ENCODE results near the gene VSX1. TPM values are rescaled to one million over a fixed set of nuclear protein-coding genes. Genes with fewer than 3 reads are reported as not detected.

VSX1 gene
- total RNA-seq, result not detected

- TF ChIP-seq POLR2A (IDR thresholded peaks at IDR 0.05), result no peak
- TF ChIP-seq CTCF (IDR thresholded peaks at IDR 0.05), result no peak
- Histone ChIP-seq H3K4me1 (peaks cover 0 to 18% (median 2%) of the 10 kb centered on the region in 4 donors), H3K36me3 (no peaks in the 10 kb centered on the region), H3K4me3 (no peak within 1 kb of the TSS), H3K27ac (no peak within 1 kb of the TSS), H3K27me3 (peaks cover 0 to 40% of the 10 kb centered on the region in 2 donors), H3K9me3 (no peaks in the 10 kb centered on the region)
- DNase-seq, result no peak
Measured at GRCh38 chr20:25081730-25082497, at the start of gene VSX1. TSS of gene VSX1 (minus strand) at chr20:25082141. CDS start at chr20:25082096, 45 bp downstream.

- Histone ChIP-seq H3K4me1 (no peaks in the 10 kb centered on the region), H3K9me3 (no peaks in the 10 kb centered on the region), H3K27ac (no peak overlapping the region), H3K27me3 (no peaks in the 10 kb centered on the region), H3K36me3 (no peaks in the 10 kb centered on the region), H3K4me3 (no peak overlapping the region)
- no peak for DNase-seq
- TF ChIP-seq POLR2A (IDR thresholded peaks at IDR 0.05), result no peak
- TF ChIP-seq CTCF (IDR thresholded peaks at IDR 0.05), result no peak
Measured at GRCh38 chr20:25129908-25130307, 48.0 kb upstream of the VSX1 start.

DNA sequence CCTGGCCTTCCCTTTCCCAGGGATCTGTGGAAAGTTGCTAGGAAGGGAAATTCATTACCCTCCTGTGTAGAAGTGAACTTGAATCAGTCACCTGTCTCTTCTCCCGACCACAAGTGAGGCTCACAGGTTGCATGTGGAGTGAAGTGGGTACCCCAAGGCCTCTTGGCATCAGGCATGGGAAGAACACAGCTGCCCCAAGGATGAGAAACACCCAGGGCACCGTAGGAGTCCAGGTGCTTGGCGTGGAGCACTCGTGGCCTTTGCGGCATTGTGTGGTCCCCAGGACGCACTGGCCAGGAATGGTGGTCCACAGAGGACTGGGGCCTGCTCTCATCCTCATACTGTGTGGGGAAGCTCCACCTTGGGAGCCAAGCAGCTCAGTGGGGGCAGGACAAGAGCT lies 47.5 kb upstream of the VSX1 start:
- TF ChIP-seq POLR2A (IDR thresholded peaks at IDR 0.05) (no peak), CTCF (IDR thresholded peaks at IDR 0.05) (no peak)
- Histone ChIP-seq H3K27me3 (no peaks in the 10 kb centered on the region), H3K9me3 (no peaks in the 10 kb centered on the region), H3K36me3 (no peaks in the 10 kb centered on the region), H3K4me3 (no peak overlapping the region), H3K4me1 (no peaks in the 10 kb centered on the region), H3K27ac (no peak overlapping the region)
- DNase-seq, result no peak

DNA sequence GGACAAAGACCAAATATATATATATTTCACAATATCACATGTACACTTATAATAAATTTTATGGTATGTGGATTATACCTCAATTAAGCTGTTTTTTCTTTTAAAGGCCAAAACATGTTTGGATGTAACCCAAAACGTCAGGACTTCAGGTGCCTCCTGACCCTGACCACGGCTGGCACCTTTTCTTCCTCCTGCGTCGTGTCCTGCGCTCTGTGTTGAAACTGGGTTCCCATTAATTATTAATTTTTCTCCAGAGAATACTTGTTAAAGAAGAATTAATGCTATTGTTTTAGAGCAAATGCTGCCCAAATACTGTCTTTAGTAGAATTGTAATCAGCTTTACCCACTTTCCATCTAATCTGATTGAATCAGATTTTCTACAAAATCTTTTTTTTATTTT lies 46.7 kb upstream of the VSX1 start:
- DNase-seq, result no peak
- Histone ChIP-seq H3K36me3 (no peaks in the 10 kb centered on the region), H3K27ac (no peak overlapping the region), H3K9me3 (no peaks in the 10 kb centered on the region), H3K4me3 (no peak overlapping the region), H3K4me1 (no peaks in the 10 kb centered on the region), H3K27me3 (no peaks in the 10 kb centered on the region)
- TF ChIP-seq POLR2A (IDR thresholded peaks at IDR 0.05), result no peak
- no peak for TF ChIP-seq CTCF (IDR thresholded peaks at IDR 0.05)

DNA sequence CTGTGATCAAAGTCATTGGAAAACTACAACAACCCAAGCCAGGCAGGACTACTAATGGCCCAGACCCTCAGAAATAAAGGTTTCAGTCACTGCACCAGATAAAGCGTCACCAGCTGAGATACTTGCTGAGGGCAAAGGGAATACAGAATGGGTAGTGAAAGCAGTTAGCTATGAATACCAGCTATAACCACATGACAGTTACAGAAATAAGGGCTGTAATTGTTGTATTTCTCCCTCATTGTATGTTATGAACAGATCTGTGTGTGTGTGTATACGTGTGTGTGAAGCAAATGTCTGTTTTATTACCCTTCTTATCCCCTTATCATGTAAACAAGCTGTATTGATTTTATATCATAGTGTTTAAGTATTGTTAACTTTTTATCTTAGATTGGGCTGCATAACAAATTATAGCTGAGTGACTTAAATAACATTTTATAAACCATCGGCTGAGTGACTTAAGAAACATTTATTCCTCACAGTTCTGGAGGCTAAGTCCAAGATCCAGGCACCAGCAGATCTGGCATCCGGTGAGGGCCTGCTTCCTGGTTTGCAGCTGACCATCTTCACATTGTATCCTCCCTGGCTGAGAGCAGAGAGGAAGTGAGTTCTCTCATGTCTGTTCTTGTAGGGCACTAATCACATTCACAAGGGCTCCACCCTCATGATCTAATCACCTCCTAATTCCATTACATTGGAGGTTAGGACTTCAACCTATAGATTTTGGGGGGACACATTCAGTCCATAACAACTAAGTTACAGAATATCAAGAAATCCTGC lies 46.0 kb upstream of the VSX1 start:
- no peaks in the 10 kb centered on the region for H3K27me3 ChIP-seq
- no peaks in the 10 kb centered on the region for H3K4me1 ChIP-seq
- TF ChIP-seq POLR2A (IDR thresholded peaks at IDR 0.05) (no peak), CTCF (IDR thresholded peaks at IDR 0.05) (no peak)
- no peaks in the 10 kb centered on the region for H3K36me3 ChIP-seq
- no peaks in the 10 kb centered on the region for H3K9me3 ChIP-seq
- H3K4me3 ChIP-seq, result no peak overlapping the region
- H3K27ac ChIP-seq, result no peak overlapping the region
- DNase-seq, result no peak
